Measurements from ENCODE around the gene TRAF4. TPM values are rescaled to one million over a fixed set of nuclear protein-coding genes. Genes with fewer than 3 reads are reported as not detected.

Gene TRAF4
- total and polyA plus RNA-seq, 10 of the 15 experiments (the other 5 are each of a cell fraction or from before 2014, with no cell fraction given) = 3.7 to 197 (median 66.4) TPM

- H3K9ac ChIP-seq (ENCODE audit: control insufficient read depth, insufficient read depth, low read length) = peak overlapping the region; percentile 98
- H3K27ac ChIP-seq (ENCODE audit: control insufficient read depth, insufficient read depth) = peak overlapping the region; percentile 95
- peaks cover 52% of the 10 kb centered on the region for H3K4me1 ChIP-seq (ENCODE audit: control insufficient read depth, insufficient read depth, low read length)
- H2AFZ ChIP-seq (ENCODE audit: control insufficient read depth, low read depth, low read length) = no peak overlapping the region
- peak overlapping the region; percentile 92 for H3K4me3 ChIP-seq
- peaks cover 19% of the 10 kb centered on the region for H4K20me1 ChIP-seq (ENCODE audit: control insufficient read depth, insufficient read depth)
- POLR2A ChIA-PET = interaction anchor here (0.5 to 15.2 kb wide), 9 partner anchors 9 to 818 kb away, joined by 3 to 485 read pairs (median 4); partner anchors contain the start of genes BLTP2, FAM222B, NEK8 and PHF12
- no peak for FAIRE-seq
- RAD21 ChIA-PET (ENCODE audit: unreplicated experiment) = interaction anchor here (1.2 to 17.4 kb wide), 5 partner anchors 18 to 101 kb away, joined by 4 to 375 read pairs (median 5); partner anchors contain the start of genes BLTP2, NEK8, RPL23A and TLCD1
- ATAC-seq = no peak
- in situ Hi-C loops (cut with MboI) (loop anchor here (25.0 kb wide), 1 partner anchor 1284 kb away; the partner anchor contains the start of gene KSR1), intact Hi-C loops (cut with micrococcal nuclease; ENCODE audit: unreplicated experiment) (no loop called here)
- DNase-seq (ENCODE audit: low read depth, low spot score) = no peak
- 37% methylated on average over 4 of the region's 4 CpGs for WGBS (ENCODE audit: insufficient coverage, insufficient replicate concordance, low lambda C conversion rate, missing lambda C conversion rate)
- no peaks in the 10 kb centered on the region for H3K27me3 ChIP-seq (replicated peaks in 1 of 2; ENCODE audit: control insufficient read depth in 2 of 2, insufficient read depth in 2 of 2, low read length in 1 of 2)
- H3K9me3 ChIP-seq (replicated peaks; ENCODE audit: control insufficient read depth, insufficient read depth, low read length) = no peaks in the 10 kb centered on the region
- H3K79me2 ChIP-seq (ENCODE audit: control insufficient read depth, insufficient read depth, low read length) = peaks cover 77% of the 10 kb centered on the region
- peak overlapping the region; percentile 85 for H3K4me2 ChIP-seq (ENCODE audit: control insufficient read depth, insufficient read depth)
- BruUV-seq (replicated peaks) = no TSS peak
- SMC1A ChIA-PET (ENCODE audit: uncharacterized antibody, unreplicated experiment) = interaction anchor here (17.8 kb wide), 1 partner anchor 17 kb away, joined by 326 read pairs; the partner anchor contains the start of genes NEK8 and TLCD1
- TF ChIP-seq POLR2A (IDR thresholded peaks at IDR 0.05; ENCODE audit: low read depth, low read length) (peak; percentile 59), LARP7 (IDR thresholded peaks at IDR 0.05) (0 out of 2 replicates have a peak, but pooled peaks have one; percentile 18), RB1 (IDR thresholded peaks at IDR 0.05; ENCODE audit: borderline replicate concordance) (no peak), HDGF (IDR thresholded peaks at IDR 0.05) (no peak), DPF2 (IDR thresholded peaks at IDR 0.05) (0 out of 2 replicates have a peak, but pooled peaks have one; percentile 3), BACH1 (IDR thresholded peaks at IDR 0.05; ENCODE audit: borderline replicate concordance) (0 out of 2 replicates have a peak, but pooled peaks have one; percentile 17)
- CTCF ChIA-PET = interaction anchor here (0.7 to 10.0 kb wide), 4 partner anchors 18 to 379 kb away, joined by 3 to 394 read pairs (median 18); partner anchors contain the start of genes NEK8, RPL23A and TLCD1
- H3K36me3 ChIP-seq (ENCODE audit: control insufficient read depth in 2 of 2, insufficient read depth in 2 of 2, low read length in 1 of 2) = peaks cover 28 to 31% of the 10 kb centered on the region in 2 experiments
These were observed 2.1 kb downstream of the TRAF4 start for GRCh38 chr17:28745786-28746411.
